Embryonic facial prominence (tissue), 1 donor: ENCODE measurements around the gene DRICH1.
"Not testable (repeated sequence)": the region's sequence is repeated elsewhere in the genome, so short reads cannot be mapped to it uniquely, and the experiment has no call there.

Source experiments
- DNase-seq: peaks from one replicate; pipeline ENCODE4 v3.0.0-alpha.2; 2016; ENCODE audit errors: extremely low spot score

DRICH1 gene

GRCh38 chr22:23566705-23567475 is 65.2 kb downstream of the DRICH1 start:
- no peak for DNase-seq

GRCh38 chr22:23565915-23566704 is 66.0 kb downstream of the DRICH1 start:
- DNase-seq, result peak; percentile 16

- no peak for DNase-seq
These were observed 66.7 kb downstream of the DRICH1 start for GRCh38 chr22:23565305-23565914.

GRCh38 chr22:23564276-23564675 is 67.8 kb downstream of the DRICH1 start:
- no peak for DNase-seq

GRCh38 chr22:23563111-23563510 is 69.0 kb downstream of the DRICH1 start:
- DNase-seq, result no peak

GRCh38 chr22:23562186-23562585 is 69.9 kb downstream of the DRICH1 start:
- no peak for DNase-seq

GRCh38 chr22:23561025-23561510 is 71.1 kb downstream of the DRICH1 start:
- not testable (repeated sequence) for DNase-seq

- DNase-seq, result not testable (repeated sequence)
These were observed 71.9 kb downstream of the DRICH1 start for GRCh38 chr22:23560215-23560614.
